HG02798 (cell line): ENCODE results near the gene SHOX.

Experiments
- ATAC-seq: cut with Tn5 transposase; IDR thresholded peaks from one replicate; pipeline ENCODE4 v1.9.1; 2021; ENCODE audit warnings: mild to moderate bottlenecking; ENCODE audit not compliant: unreplicated experiment, poor library complexity

SHOX gene

GRCh38 chrX:661154-661553, 30.6 kb downstream of the SHOX start:
- no peak for ATAC-seq

DNA sequence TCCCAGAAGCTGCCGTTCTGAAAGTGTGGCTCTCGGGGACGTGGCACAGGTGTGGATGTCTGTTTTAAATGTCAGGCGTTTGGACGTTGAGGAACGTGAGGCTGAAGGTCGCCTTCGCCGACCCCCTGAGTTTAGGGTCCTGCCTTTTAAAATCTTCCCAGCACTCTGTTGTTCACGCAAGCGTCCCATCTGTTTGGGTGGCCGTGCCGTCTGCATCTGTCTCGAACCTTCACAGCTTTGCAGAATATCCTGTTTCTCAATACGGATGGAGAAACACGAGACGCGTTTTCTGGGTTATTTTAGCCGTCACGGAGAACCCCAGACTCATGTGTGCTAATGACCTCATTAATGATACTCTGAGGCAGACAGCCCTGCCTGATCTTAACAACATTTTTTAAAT, 31.5 kb downstream of the SHOX start:
- no peak for ATAC-seq

DNA sequence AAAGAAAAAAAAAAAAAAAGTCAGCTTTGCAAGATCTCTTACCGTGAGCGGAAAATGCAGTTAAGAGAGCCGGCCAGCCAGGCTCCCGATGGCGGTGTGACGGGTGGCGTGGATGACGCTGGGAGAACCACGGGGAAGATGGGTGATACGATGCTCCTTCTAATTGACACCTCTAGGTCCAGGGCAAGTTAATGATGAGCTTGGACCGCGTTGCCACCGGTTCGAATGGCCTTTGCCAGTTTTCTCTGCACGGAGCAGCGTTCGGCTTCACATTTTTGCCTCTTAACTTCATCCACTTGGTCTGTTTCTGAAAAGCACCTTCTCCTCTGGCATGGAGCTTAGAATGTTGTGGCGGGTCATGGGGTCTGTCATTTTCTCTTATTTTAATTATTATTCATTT, 33.2 kb downstream of the SHOX start:
- no peak for ATAC-seq

DNA sequence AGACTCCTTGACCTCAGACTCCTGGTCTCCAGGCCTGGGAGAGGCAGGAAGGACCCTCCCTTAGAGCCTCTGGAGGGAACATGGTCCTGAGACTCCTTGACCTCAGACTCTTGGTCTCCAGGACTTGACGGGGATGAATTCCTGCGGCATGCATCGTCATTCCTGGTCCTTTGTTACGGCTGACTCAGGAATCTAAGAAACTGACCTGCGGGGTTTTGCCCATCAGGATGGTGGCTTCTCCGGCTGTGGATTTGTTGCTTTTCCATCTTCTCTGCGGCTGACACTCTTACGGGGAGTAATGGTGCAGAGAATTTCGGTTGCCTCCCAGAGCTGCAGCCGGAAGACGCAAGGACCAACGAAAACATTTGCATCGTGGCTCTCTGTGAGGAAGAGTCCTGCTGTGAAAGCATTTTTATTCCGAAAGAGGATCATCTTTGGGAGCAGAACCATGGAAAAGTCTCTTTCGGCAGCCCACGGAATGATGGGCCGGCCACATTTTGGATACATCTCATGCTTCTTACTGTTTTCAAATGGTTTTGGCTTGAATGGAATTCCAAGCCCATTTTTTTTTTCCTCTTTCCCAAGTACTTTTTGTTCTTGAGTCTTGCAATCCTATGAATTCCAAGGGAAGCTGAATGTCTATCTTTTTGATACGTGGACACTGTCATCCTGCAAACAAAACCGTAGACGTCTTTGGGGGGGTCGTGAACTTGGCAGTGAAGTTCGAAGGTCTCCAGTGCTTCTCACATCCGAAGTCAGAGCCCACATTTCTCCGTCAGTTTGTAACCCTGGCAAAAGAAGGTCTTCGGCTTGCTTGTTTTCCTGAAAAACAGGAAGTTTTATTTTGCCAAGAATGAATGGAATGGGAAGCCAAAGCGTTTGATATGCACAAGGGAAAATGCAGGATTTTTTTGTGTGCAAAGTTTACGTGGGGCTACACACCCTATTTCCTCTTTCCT, 36.5 kb downstream of the SHOX start:
- ATAC-seq: no peak

DNA sequence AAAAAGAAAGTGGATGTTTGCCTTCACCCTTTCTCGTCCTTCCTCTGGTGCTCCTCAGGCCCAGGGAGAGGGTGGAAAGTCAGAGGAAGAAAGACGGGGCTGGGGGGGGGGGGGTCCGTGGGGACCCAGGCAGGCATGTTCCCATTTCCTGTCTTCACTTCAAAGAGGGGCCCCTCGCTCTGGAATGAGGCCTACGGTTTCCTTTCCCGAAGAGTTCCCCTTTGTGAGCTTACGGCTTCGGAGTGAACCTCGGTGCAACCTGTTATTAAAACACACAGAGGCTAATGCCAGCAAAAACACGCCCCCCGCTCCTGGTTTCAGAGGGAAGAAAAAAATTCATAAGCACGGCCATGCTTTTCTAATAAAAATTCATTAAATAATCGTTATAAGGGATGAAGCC, 40.1 kb downstream of the SHOX start:
- no peak for ATAC-seq

- no peak for ATAC-seq
These were observed 42.3 kb downstream of the SHOX start for GRCh38 chrX:672931-673330.

GRCh38 chrX:675279-675954, 44.8 kb downstream of the SHOX start:
- no peak for ATAC-seq

DNA sequence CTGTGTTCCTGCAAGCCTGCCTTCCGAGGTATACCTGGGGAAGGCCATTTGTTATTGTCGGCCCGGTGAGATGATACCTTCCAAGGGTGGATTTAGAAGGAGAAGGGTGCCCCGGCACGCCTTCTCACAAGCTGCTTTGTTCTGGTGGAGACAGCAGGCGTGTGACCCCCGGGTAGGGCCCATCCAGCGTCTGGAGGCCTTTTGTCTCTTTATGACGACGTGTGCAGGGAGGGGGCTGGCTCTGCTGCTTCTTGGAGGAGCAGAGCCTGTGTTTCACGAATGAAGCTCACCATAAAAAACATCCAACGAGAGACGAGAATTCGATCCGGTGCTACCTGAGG, 45.3 kb downstream of the SHOX start:
- no peak for ATAC-seq

- ATAC-seq: no peak
These were observed 46.8 kb downstream of the SHOX start for GRCh38 chrX:677376-677775.

GRCh38 chrX:679291-679979, 48.8 kb downstream of the SHOX start:
- no peak for ATAC-seq

DNA sequence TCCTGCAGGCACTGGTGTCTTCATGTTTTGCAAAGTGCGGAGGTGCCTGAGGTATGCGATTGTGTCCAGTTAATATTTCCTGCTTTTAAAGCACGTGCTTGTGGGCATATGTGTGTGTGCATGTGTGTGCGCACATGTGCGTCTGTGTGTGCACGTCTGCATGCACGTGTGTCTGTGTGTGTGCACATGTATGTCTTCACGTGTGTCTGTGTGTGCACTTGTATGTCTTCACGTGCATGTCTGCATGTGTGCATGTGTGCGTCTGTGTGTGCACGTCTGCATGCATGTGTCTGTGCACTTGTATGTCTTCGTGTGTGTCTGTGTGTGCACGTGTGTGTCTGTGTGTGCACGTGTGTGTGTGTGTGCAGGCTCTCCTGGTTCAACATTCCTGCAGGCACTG, 49.5 kb downstream of the SHOX start:
- ATAC-seq: no peak

DNA sequence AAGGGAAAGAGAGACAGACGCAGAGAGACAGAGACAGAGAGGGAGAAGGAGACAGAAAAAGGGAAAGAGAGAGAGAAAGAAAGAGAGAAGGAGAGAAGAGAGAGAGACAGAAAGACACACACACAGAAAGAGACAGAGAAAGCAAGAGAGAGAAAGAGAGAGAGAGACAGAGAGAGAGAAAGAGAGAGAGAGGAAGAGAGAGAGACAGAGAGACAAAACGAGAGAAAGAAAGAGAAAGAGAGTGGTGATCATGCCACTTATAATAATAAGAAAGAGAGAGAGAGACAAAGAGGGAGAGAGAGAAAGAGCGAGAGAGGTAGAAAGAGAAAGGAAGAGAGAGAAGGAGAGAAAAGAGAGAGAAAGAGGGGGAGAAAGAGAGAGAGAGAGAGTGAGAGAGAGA, 51.4 kb downstream of the SHOX start:
- no peak for ATAC-seq

GRCh38 chrX:682892-683291, 52.3 kb downstream of the SHOX start:
- ATAC-seq: no peak

GRCh38 chrX:683576-683975, 53.0 kb downstream of the SHOX start:
- ATAC-seq: no peak

- ATAC-seq: no peak
These were observed 54.8 kb downstream of the SHOX start for GRCh38 chrX:685120-686032.

DNA sequence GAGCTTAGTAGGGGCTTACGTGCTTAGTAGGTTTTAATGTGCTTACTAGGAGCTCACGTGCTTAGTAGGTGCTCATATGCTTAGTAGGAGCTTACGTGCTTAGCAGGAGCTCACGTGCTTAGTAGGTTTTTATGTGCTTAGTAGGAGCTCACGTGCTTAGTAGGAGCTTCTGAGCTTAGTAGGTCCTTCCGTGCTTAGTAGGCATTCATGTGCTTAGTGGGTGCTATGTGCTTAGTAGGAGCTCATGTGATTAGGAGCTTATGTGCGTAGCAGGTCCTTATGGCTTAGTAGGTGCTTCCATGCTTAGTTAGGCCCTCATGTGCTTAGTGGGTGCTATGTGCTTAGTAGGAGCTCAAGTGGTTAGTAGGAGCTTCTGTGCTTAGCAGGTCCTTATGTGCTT, 59.4 kb downstream of the SHOX start:
- ATAC-seq: no peak

DNA sequence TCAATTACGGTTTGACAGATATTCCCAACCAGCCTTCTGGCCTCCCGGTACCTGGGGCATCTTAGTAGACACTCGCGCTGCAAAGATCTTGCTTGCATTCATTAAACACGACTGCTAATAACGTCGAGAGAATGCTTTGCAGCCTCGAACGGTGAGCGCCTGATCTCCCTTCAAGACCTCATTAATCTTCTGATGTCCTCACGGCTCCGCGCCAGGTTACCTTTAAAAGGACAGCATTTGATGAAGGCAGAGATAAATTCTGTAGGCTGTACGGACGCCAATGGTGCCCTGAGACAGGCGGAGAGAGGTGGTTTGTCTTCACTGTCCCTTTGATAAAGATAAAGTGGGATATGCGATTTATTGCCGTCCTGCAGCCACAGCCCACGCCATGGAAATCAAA, 64.2 kb downstream of the SHOX start:
- no peak for ATAC-seq

DNA sequence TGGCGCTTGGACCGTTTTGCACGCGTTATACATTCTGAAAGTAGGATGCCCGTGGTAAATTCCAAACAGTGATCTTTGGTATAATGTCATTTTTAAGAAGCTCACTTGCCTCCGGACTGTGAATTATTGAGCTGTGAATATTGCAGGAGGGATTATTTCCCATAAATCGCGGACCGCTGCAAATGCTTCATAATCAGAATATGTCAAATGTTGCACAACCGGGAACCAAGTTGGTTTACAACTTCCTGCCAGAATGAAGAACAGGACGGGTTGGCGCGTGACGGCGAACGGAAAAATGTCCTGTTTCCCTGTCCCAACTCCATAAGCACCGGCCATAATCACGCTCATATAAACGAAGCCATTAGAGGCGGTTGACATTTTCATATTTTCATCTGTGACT, 67.6 kb downstream of the SHOX start:
- ATAC-seq: no peak

DNA sequence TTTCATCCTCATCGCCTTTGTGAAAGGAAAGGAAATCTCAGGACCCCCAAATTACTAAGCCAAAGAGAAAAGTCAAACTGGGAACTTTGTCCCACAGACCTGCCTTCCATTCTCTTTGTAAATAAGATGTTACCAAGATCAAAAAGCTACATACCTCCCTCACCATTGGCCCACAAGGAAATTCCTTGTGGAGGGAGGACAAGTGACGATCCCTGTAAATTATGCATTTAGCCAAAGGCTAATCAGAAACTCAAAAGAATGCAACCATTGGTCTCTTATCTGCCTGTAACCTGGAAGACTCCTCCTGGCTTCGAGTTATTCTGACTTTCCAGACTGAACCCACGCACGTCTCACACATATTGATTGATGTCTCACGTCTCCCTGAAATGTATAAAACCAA, 70.3 kb downstream of the SHOX start:
- ATAC-seq: no peak

DNA sequence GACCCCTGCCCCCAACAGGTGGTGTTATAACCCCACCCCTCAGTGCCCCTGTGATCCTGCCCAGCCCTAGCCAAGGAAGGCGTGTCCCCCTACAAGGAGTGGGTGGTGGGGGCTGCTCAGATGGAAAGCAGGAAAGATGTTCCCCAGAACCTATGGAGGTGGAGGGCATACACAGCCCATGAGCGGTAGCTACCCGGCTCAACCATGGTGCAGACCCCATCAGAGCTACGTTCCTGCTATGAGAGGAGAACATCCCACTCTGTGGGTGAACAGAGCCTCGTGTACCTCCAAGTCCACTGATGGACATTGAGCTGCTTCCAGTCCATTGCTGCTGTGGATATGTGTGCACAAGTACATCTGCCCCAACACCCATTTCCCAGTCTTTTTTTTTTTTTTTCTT, 71.1 kb downstream of the SHOX start:
- ATAC-seq: no peak
